Measurements from ENCODE around the gene USP15.

Gene USP15

DNA sequence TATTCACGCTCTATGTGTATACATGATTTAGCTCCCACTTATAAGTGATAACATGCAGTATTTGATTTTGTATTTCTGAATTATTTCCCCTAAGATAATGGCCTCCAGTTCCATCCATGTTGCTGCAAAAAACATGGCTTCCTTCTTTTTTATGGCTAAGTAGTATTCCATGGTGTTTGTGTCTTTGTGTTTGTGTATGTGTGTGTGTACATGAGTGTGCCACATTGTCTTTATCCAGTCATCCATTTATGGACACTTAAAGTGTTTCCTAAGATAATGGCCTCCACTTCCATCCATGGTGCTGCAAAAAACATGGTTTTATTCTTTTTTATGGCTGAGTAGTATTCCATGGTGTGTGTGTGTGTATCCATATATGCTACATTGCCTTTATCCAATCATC is 25.1 kb downstream of the USP15 start:
- no peak for DNase-seq

- no peak for DNase-seq
These were observed 28.1 kb downstream of the USP15 start for GRCh38 chr12:62288328-62288727.

GRCh38 chr12:62290846-62291245 is 30.6 kb downstream of the USP15 start:
- DNase-seq: no peak

DNA sequence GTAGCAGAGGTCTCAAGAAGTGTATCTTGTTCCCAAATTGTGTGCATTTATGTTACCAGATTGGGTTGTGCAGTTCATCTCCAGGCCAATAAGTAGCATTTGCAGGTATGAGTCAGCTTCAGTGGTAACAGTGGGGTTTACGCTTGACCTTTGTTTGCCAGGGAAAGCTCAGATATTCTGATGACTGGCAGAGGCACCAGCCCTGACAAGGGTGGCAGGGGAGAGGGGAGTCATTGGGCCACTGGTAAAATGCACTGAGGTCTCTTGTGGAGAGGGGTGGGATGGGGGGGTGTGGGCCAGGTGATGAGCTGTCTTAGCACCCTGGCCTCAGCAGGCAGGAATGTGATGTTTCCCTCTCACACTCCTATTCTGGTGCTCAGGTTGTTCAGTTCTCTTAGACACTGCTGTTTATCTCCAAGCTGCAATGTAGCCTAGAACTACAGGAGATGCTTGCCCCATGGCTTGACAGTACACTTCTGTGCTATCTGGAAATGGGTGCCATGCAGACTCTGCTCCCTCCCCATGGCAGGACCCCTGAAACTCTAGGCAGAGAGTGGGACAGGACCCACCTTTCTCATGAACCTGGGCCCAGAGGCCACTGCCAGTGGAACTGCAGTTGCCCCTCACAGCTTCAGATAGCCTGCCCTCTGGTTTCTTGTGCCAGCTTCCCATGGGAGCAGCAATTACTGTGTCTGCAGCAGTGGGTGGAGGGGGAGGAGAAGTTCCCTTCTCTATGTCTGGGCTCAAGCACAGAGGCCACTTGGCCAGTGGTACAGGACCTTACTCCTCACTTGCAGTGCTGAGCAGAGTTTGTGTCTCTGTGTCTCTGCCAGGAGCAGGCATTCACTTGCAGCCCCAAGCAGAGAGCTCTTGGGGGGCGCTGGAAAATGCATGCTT is 31.9 kb downstream of the USP15 start:
- no peak for DNase-seq

DNA sequence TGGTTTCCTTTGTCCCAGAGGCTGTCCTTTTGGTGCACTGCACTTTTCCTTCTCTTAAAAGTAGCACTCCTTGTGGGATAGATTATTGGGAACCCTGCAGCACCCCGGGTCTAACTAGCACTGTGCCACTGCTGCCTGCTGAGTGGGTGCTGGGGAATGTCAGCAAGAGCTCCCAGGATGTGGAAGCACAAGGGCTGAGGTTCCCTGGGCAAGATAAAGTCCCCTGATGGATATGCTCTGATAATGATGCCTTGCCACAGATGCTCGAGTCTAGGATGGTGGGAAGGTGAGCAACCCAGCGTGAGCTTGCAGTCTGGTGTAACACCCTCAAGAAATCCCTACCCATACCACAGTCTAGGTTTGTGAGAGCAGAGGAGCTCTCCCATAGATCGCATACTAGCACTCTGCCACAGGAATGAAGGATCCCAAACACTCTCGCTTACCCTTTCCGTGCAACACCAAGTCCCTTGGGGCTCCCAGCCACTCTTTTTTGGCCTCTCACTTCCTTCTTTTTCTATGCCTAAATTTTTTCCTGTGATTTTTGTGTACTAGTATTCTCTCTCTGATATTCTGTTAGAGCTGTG is 32.6 kb downstream of the USP15 start:
- no peak for DNase-seq

- DNase-seq: no peak
These were observed 34.2 kb downstream of the USP15 start for GRCh38 chr12:62294378-62294777.

- no peak for DNase-seq
These were observed 35.8 kb downstream of the USP15 start for GRCh38 chr12:62296001-62296400.

- DNase-seq: no peak
These were observed 37.1 kb downstream of the USP15 start for GRCh38 chr12:62297321-62297720.

- no peak for DNase-seq
These were observed 39.4 kb downstream of the USP15 start for GRCh38 chr12:62299617-62300016.

GRCh38 chr12:62301080-62301798 is 41.0 kb downstream of the USP15 start:
- no peak for DNase-seq

DNA sequence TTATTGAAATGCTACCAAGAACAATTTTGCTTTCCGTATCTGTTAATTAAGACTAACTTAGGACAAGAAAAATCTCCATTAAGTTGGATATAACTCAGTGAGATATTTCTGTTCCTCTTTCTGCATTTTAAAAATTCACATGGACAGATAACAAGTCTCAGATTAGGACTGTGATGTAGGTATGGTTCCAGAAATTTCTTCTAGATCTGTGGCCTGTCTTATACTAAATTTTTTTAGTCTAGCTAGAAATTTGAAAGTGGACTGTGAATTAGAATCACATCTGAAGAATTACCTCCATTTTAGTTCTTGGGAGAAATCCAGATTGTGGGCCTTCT is 41.6 kb downstream of the USP15 start:
- DNase-seq: no peak

DNA sequence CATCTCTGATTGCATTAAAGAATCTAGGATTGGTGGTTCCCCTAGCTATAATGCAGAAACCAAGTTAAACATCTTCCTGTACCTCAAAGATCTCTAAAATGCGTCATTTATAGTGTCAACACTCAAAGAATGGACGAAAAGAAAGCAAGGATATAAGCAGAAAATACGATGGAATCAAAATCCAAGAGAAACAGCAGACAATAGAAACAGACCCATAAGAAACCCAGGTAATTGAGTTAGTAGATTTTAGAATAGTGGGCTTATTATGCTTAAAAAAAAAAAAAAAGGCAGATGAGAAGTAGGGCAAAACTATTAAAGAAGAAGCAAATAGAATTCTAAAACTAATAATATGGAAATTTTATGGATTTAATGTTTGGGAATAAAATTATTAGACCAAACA is 44.4 kb downstream of the USP15 start:
- DNase-seq: no peak

DNA sequence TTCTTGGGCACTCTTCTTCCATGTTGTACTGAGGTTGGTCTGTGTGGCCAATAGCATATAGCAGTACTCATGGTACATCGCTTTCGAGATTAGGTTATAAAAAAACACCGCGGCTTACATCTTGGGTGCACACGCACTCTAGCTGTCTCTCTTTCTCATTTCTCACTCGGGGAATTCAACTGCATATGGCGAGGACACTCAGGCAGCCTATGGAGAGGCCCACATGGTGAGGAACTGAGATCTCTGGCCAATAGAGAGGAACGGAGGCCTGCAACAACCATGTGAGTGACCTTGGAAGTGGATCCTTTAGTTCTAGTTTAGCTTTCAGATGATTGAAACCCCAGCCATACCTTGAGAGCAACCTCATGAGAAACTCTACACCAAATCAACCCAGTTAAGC is 45.6 kb downstream of the USP15 start:
- DNase-seq: no peak

DNA sequence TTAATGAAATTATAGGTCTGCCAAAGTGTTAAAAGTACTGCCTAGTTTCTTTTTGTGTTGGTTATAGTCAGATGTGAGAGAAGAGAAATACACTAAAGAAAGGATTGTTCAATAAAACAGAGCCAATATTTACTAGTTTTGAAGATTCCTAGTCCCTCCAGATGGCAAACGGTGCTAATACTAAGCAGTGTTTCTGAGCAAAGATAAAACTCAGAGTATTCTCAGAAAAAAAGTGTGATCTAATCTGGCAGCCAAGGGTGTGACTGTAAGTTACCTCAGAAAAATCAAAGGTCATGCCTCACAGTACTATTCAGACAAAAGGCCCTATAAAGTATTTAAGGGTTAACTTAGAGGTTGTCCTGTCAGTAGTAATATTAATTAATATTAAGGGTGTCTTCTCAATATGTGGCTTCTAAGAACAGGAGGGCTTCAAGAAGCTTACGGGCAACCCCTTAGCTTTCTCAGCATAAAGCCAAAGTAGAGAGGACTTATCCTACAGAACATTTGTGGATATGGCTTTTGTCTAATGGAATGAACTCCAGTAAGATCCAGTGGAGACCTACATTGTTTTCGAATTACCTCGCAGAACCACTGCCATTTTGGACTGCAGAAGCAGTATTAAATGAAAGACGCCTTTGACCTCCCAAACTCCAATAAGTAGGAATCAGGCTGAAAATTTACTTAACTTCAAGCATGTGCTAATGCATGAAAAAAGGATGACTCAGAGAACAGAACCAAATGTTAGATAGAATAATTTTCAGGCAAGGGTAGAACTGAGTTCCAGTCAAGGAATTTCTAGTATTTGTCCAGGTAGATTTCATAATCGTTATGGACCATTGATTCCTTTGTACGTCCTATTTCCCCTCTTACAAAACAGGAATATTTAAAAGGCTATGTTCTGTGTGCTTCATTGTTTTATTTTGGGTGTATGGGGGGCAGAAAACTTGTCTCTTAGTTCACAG is 46.6 kb downstream of the USP15 start:
- DNase-seq: no peak

DNA sequence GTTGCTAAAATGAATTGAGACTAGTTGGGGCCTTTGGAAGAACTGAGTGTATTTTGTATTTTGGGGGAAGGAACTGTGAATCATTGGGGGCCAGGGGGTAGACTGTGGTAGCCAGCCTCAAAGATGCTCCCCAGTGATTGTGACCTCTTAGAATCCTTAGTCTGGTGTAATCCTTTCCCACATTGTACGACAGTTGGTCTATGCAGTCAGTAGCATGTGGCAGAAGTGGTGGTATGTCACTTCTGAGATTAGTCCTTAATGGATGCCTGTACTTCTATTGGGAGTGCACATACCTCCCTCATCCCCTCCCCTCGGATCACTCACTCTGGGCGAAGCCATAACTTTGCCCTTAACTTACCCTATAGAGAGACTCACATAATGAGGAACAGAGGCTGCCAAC is 48.0 kb downstream of the USP15 start:
- DNase-seq: no peak

DNA sequence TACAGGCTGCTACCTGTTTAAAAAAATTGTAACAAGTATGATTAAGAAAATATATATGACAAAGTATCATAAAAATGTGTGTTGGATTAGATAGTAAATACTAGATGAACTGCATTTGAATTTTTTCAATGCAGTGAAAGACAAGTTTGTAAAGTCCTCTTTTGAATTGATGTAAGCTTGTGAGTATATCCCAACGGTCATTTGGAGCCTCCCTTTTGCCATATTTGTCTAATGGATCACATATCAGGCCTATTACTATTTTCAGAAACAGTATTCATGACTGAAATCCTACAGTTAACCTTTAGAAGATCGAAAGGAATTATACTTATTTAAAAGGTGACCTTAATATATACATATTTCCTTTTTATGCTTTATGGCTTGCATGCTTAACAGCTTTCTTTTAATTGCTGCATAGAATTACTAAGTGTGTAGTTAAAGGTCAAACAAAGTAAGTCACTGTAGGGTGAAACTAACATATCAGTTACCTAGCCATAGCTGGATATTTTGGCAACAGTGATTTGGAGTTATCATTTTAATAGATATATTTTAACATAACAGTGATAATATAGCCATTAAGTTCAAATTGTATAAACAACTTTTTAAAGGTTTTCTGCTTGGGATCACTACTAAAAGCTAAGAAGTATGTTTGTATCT is 53.6 kb downstream of the USP15 start:
- DNase-seq: no peak

DNA sequence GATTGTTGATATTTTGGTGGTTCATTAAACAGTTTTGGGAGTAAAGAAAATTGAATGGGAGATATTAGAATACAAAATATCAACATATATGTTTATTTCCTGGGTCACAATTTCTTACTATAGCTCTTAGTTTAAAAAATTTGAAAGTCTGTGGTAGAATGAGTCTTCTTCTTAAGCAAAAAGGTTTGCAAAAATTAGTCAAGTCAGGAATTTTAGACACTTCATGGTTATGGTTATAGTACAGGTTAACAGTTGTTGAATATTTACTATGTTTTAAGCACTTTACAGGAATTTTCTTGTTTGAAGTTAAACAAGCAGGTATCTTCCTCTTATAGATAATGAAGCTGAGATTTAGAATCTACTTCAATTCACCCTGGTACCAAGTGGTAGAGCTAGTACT is 56.8 kb downstream of the USP15 start:
- no peak for DNase-seq

- no peak for DNase-seq
These were observed 58.9 kb downstream of the USP15 start for GRCh38 chr12:62319058-62319457.

DNA sequence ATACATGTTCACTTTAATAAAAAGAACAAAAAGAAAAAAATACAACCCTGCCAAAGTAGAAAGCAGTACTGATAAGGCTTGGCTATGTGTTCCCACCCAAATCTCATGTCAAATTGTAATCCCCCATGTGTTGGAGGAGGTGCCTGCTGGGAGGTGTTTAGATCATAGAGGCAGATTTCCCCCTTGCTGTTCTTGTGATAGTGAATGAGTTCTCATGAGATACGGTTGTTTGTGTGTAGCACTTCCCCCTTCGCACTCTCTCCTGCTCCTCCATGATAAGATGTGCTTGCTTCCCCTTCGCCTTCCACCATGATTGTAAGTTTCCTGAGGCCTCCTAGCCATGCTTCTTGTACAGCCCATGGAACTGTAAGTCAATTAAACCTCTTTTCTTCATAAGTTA is 59.9 kb downstream of the USP15 start:
- DNase-seq: no peak

- no peak for DNase-seq
These were observed 63.2 kb downstream of the USP15 start for GRCh38 chr12:62323386-62323785.

GRCh38 chr12:62328296-62328921 is 68.2 kb downstream of the USP15 start:
- no peak for DNase-seq

- no peak for DNase-seq
These were observed 71.1 kb downstream of the USP15 start for GRCh38 chr12:62331306-62331705.
